Neural cell (in vitro differentiated cells): ENCODE measurements around the gene ELANE. TPM values are rescaled to one million over a fixed set of nuclear protein-coding genes. Genes with fewer than 3 reads are reported as not detected.

ENCODE experiments used
- H2AFZ ChIP-seq: fragments of 200-600, 300-800 bp; sonication (generic), shearing (Covaris generic); 2 replicates; pipeline ENCODE4 v1.6.0; 2014; ENCODE audit warnings: low read depth, mild to moderate bottlenecking, antibody characterized with exemption, low read length, moderate library complexity
- H3F3A ChIP-seq: fragments of 200-600 bp; shearing (Covaris generic); 2 replicates; pipeline ENCODE4 v1.6.1; 2016; ENCODE audit warnings: mild to moderate bottlenecking, moderate library complexity, mixed read lengths, antibody characterized with exemption, low read length; ENCODE audit not compliant: insufficient read depth, poor library complexity, severe bottlenecking
- H3K27ac ChIP-seq: fragments of 200-600, 300-800 bp; sonication (generic), shearing (Covaris generic); 2 replicates; pipeline ENCODE4 v1.5.1; 2014; ENCODE audit warnings: mild to moderate bottlenecking, low read length, moderate library complexity
- H3K27me3 ChIP-seq: fragments of 300-800, 200-600 bp; sonication (generic), shearing (Covaris generic); 2 replicates; pipeline ENCODE4 v1.6.0; 2014; ENCODE audit warnings: mild to moderate bottlenecking, low read depth, low read length, moderate library complexity; ENCODE audit not compliant: insufficient read depth
- H3K36me3 ChIP-seq: fragments of 300-800, 200-600 bp; sonication (generic), shearing (Covaris generic); 2 replicates; pipeline ENCODE4 v1.5.1; 2014; ENCODE audit warnings: mild to moderate bottlenecking, antibody characterized with exemption, low read length, moderate library complexity; ENCODE audit not compliant: insufficient read depth
- H3K4me2 ChIP-seq: fragments of 300-800, 200-600 bp; sonication (generic), shearing (Covaris generic); 2 replicates; pipeline ENCODE4 v1.6.0; 2014; ENCODE audit warnings: mild to moderate bottlenecking, low read length
- H3K4me3 ChIP-seq: fragments of 300-800, 200-600 bp; sonication (generic), shearing (Covaris generic); 2 replicates; pipeline ENCODE4 v1.5.1; 2014; ENCODE audit warnings: mild to moderate bottlenecking, low read length, moderate library complexity
- H3K79me2 ChIP-seq: fragments of 200-600 bp; shearing (Covaris generic); replicated peaks from 2 replicates; pipeline ENCODE4 v1.6.0; 2014; ENCODE audit warnings: mild to moderate bottlenecking, low read length, moderate library complexity; ENCODE audit not compliant: insufficient read depth
- H3K9ac ChIP-seq: fragments of 300-800, 200-600 bp; sonication (generic), shearing (Covaris generic); 2 replicates; pipeline ENCODE4 v1.6.1; 2016; ENCODE audit warnings: mild to moderate bottlenecking, low read length, mixed read lengths
- H3K9me2 ChIP-seq: fragments of 200-600 bp; shearing (Covaris generic); 2 replicates; pipeline ENCODE4 v1.6.1; 2016; ENCODE audit warnings: mild to moderate bottlenecking, low read length, mixed read lengths; ENCODE audit not compliant: insufficient read depth
- H3K9me3 ChIP-seq: fragments of 200-600, 300-800 bp; sonication (generic), shearing (Covaris generic); 2 replicates; pipeline ENCODE4 v1.6.1; 2016; ENCODE audit warnings: mild to moderate bottlenecking, mixed run types, low read length, moderate library complexity, mixed read lengths
- H4K20me1 ChIP-seq: fragments of 200-600 bp; shearing (Covaris generic); 2 replicates; pipeline ENCODE4 v1.6.1; 2016; ENCODE audit warnings: mild to moderate bottlenecking, mixed run types; ENCODE audit not compliant: insufficient read depth
- EP300 ChIP-seq: fragments of 450-650 bp; conservative IDR thresholded peaks from 2 replicates; pipeline ENCODE4 v1.6.1; 2014; ENCODE audit warnings: antibody characterized with exemption, mild to moderate bottlenecking, moderate library complexity; ENCODE audit not compliant: poor library complexity, severe bottlenecking
- EZH2 ChIP-seq: fragments of 200-600, 300-800 bp; shearing (Covaris generic), sonication (generic); IDR thresholded peaks from 2 replicates; pipeline ENCODE4 v1.6.1; 2014; ENCODE audit warnings: antibody characterized with exemption, low read length, borderline replicate concordance, mild to moderate bottlenecking; ENCODE audit not compliant: insufficient read depth, poor library complexity, severe bottlenecking
- MXI1 ChIP-seq: fragments of 450-650 bp; conservative IDR thresholded peaks from 2 replicates; pipeline ENCODE4 v1.6.1; 2014; ENCODE audit warnings: antibody characterized with exemption, mild to moderate bottlenecking; ENCODE audit not compliant: poor library complexity, severe bottlenecking
- POLR2AphosphoS5 ChIP-seq: IDR thresholded peaks from 2 replicates; pipeline ENCODE4 v1.6.1; 2012
- RAD21 ChIP-seq: fragments of 450-650 bp; conservative IDR thresholded peaks from 2 replicates; pipeline ENCODE4 v1.6.1; 2014; ENCODE audit warnings: antibody characterized with exemption, mild to moderate bottlenecking, moderate library complexity
- SMC3 ChIP-seq: fragments of 450-650 bp; conservative IDR thresholded peaks from 2 replicates; pipeline ENCODE4 v1.6.1; 2014; ENCODE audit warnings: antibody characterized with exemption, mild to moderate bottlenecking, moderate library complexity; ENCODE audit not compliant: poor library complexity
- TAF1 ChIP-seq: IDR thresholded peaks from 2 replicates; pipeline ENCODE4 v1.6.1; 2012; ENCODE audit warnings: low read depth
- polyA plus RNA-seq: library from polyadenylated mRNA; depleted of rRNA; stranded (reverse); fragments of >200 nt; gene quantifications from 2 replicates; pipeline ENCODE4 v1.2.3, GENCODE V29; 2014
- TF ChIP-seq, protein P1 (sequence below): fragments of 450-650 bp; IDR thresholded peaks from 2 replicates; pipeline ENCODE4 v1.5.1; 2014; ENCODE audit warnings: antibody characterized with exemption, mild to moderate bottlenecking, moderate library complexity; ENCODE audit not compliant: poor library complexity, severe bottlenecking
- TF ChIP-seq, protein P2 (sequence below): IDR thresholded peaks from 2 replicates; pipeline ENCODE4 v1.6.1; 2012; ENCODE audit warnings: borderline replicate concordance

Gene ELANE
- polyA plus RNA-seq, 1 donor from 2014 or later: not detected

DNA sequence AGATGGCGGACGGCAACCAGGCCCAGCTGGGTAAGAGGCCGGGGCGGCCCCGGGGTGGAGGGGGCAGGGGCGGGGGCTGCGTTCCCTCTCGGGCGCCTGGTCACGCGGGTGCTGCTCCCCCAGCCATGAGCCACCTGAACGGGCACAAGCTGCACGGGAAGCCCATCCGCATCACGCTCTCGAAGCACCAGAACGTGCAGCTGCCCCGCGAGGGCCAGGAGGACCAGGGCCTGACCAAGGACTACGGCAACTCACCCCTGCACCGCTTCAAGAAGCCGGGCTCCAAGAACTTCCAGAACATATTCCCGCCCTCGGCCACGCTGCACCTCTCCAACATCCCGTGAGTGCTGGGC is 43.7 kb upstream of the ELANE start:
- Histone ChIP-seq H3K27ac (no peak overlapping the region), H3K36me3 (no peaks in the 10 kb centered on the region), H3K9me3 (no peaks in the 10 kb centered on the region), H2AFZ (no peak overlapping the region), H4K20me1 (peaks cover 18% of the 10 kb centered on the region), H3K4me3 (no peak overlapping the region), H3K27me3 (no peaks in the 10 kb centered on the region), H3F3A (no peaks in the 10 kb centered on the region), H3K9ac (no peak overlapping the region), H3K4me2 (no peak overlapping the region), H3K9me2 (no peaks in the 10 kb centered on the region), H3K79me2 (peaks cover 9% of the 10 kb centered on the region)
- TF ChIP-seq POLR2AphosphoS5: peak; percentile 1
- TF ChIP-seq, protein P1, sequence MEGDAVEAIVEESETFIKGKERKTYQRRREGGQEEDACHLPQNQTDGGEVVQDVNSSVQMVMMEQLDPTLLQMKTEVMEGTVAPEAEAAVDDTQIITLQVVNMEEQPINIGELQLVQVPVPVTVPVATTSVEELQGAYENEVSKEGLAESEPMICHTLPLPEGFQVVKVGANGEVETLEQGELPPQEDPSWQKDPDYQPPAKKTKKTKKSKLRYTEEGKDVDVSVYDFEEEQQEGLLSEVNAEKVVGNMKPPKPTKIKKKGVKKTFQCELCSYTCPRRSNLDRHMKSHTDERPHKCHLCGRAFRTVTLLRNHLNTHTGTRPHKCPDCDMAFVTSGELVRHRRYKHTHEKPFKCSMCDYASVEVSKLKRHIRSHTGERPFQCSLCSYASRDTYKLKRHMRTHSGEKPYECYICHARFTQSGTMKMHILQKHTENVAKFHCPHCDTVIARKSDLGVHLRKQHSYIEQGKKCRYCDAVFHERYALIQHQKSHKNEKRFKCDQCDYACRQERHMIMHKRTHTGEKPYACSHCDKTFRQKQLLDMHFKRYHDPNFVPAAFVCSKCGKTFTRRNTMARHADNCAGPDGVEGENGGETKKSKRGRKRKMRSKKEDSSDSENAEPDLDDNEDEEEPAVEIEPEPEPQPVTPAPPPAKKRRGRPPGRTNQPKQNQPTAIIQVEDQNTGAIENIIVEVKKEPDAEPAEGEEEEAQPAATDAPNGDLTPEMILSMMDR: no peak

DNA sequence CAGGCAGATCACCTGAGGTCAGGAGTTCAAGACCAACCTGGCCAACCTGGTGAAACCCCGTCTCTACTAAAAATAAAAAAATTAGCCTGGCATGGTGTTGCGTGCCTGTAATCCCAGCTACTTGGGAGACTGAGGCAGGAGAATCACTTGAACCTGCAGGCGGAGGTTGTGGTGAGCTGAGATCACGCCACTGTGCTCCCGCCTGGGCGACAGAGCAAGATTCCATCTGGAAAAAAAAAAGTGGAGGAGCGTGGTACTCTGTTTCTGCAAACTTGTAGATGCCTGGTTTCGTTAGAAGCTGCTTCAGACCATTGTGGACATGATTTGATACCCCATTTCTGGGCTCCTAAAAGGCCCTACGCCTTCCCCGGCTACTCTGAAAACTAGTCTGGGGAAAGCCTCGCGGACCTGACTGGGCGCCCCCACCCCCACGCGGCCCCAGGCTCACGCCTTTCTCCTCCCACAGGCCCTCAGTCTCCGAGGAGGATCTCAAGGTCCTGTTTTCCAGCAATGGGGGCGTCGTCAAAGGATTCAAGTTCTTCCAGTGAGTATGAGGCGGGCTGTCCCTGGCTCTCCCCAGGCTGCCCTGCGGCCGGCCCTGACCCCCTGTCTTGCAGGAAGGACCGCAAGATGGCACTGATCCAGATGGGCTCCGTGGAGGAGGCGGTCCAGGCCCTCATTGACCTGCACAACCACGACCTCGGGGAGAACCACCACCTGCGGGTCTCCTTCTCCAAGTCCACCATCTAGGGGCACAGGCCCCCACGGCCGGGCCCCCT is 41.8 kb upstream of the ELANE start:
- H4K20me1 ChIP-seq: peaks cover 11% of the 10 kb centered on the region

More for the DNA sequence above, 41.8 kb upstream of the ELANE start:
- H3F3A ChIP-seq: no peaks in the 10 kb centered on the region
- H2AFZ ChIP-seq: no peak overlapping the region
- H3K9me2 ChIP-seq: no peaks in the 10 kb centered on the region
- H3K27me3 ChIP-seq: no peaks in the 10 kb centered on the region
- no peak overlapping the region for H3K4me3 ChIP-seq
- no peak overlapping the region for H3K27ac ChIP-seq
- H3K9ac ChIP-seq: no peak overlapping the region
- TF ChIP-seq SMC3 (no peak), EZH2 (no peak), TAF1 (no peak), EP300 (no peak), POLR2AphosphoS5 (no peak), RAD21 (no peak), MXI1 (no peak)
- TF ChIP-seq, protein P1: no peak
- TF ChIP-seq, protein P2, sequence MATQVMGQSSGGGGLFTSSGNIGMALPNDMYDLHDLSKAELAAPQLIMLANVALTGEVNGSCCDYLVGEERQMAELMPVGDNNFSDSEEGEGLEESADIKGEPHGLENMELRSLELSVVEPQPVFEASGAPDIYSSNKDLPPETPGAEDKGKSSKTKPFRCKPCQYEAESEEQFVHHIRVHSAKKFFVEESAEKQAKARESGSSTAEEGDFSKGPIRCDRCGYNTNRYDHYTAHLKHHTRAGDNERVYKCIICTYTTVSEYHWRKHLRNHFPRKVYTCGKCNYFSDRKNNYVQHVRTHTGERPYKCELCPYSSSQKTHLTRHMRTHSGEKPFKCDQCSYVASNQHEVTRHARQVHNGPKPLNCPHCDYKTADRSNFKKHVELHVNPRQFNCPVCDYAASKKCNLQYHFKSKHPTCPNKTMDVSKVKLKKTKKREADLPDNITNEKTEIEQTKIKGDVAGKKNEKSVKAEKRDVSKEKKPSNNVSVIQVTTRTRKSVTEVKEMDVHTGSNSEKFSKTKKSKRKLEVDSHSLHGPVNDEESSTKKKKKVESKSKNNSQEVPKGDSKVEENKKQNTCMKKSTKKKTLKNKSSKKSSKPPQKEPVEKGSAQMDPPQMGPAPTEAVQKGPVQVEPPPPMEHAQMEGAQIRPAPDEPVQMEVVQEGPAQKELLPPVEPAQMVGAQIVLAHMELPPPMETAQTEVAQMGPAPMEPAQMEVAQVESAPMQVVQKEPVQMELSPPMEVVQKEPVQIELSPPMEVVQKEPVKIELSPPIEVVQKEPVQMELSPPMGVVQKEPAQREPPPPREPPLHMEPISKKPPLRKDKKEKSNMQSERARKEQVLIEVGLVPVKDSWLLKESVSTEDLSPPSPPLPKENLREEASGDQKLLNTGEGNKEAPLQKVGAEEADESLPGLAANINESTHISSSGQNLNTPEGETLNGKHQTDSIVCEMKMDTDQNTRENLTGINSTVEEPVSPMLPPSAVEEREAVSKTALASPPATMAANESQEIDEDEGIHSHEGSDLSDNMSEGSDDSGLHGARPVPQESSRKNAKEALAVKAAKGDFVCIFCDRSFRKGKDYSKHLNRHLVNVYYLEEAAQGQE: no peak
- H3K36me3 ChIP-seq: no peaks in the 10 kb centered on the region
- no peak overlapping the region for H3K4me2 ChIP-seq
- H3K79me2 ChIP-seq: no peaks in the 10 kb centered on the region
- no peaks in the 10 kb centered on the region for H3K9me3 ChIP-seq
